Adipose tissue (tissue), 3 donors: ENCODE data around the gene OR6C75. TPM values are rescaled to one million over a fixed set of nuclear protein-coding genes. Genes with fewer than 3 reads are reported as not detected.
"Not testable (repeated sequence)": the region's sequence is repeated elsewhere in the genome, so short reads cannot be mapped to it uniquely, and the experiment has no call there.

Experiments used
- H3K27ac ChIP-seq: one replicate; pipeline ENCODE4 v1.5.1; 2013; ENCODE audit warnings: low read depth, low read length
- WGBS, 3 donors: extraction: QIAGEN DNeasy Blood & Tissue Kit; methylation state at CpG; one replicate each; pipeline ENCODE4 v1.1.7; 2013; 5-methylcytosine and 5-hydroxymethylcytosine counted together
- polyA plus RNA-seq, 3 donors: library from polyadenylated mRNA; stranded (reverse); fragments of 200-250 nt; gene quantifications; one replicate each; pipeline ENCODE4 v1.2.3, GENCODE V29; 2013
- donor health status: healthy with polysubstance abuse.
- donor health status: Bipolar disorder and iron deficiency.
- donor health status: healthy.

OR6C75 gene
- polyA plus RNA-seq, result under 1 TPM in 1 of 3 donors, not detected in 2; 0.11 TPM

DNA sequence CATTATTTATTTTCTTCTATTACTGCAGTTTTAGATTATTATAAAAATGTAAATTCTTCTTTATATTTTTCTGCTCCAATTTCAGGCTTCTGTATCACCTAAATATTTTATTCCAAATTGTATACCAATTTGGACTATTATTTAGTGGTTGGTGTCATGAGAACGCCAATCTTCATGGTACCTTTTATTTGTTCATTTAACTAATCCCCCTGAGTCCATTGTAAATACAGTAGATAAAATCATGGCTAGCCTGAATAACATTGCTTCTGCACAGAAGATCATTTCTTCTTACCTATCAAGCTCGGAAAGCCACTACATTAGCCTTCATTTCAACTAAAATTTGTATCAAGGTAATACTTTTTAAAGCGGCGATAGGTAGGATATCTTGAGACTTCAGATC, at the start of gene OR6C75:
TSS of gene OR6C75 (plus strand) at position 301 of the 400 bp plus-strand sequence. CDS start 2,136 bp downstream, outside the sequence.
- WGBS, 3 donors, result 87 to 92% (median 91%) methylated on average over 4 of the region's 4 CpGs

DNA sequence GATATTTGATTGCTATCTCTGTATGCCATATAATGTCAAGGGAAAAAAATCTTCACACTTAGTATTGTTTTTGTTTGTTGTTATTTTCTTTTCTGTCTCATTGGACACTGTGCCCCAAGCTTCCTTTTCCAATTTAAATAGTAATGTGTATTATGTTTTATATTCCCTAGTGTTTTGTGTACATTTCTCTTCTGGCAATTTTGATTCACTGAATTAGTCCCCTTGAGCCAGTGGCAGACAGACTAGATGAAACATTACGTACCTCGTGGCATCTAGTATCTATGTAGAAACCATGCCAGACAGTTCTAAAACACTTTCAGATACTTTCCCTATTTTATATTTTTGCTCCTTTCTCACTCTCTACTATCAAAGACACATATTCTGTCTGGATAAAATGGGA, 48.7 kb upstream of the OR6C75 start, which contains the start of gene OR6C1:
TSS of gene OR6C1 (plus strand) at position 301 of the 400 bp plus-strand sequence. CDS start 6,257 bp downstream, outside the sequence.
- 76 to 80% (median 77%) methylated on average over 2 of the region's 2 CpGs for WGBS, 3 donors
- no peak within 1 kb of the TSS for H3K27ac ChIP-seq

More for the DNA sequence above, at the start of gene OR6C75:
- H3K27ac ChIP-seq, result no peak within 1 kb of the TSS

GRCh38 chr12:55320201-55320600, 42.6 kb upstream of the OR6C75 start:
- 32 to 84% (median 79%) methylated on average over 4 of the region's 4 CpGs for WGBS, 3 donors
- H3K27ac ChIP-seq, result no peak overlapping the region

DNA sequence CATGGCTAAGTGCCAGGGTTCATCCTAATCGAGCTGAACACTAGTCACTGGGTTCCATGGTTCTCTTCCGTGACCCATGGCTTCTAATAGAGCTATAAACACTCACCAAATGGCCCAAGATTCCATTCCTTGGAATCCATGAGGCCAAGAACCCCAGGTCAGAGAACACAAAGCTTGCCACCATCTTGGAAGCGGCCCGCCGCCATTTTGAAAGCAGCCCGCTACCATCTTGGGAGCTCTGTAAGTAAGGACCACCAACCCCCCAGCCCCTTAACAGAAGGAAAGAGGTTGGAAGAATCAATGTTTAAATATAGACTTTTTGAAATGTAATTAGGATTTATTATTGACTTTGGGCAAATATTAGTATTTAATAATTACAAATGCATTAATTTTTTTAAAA, 37.0 kb upstream of the OR6C75 start:
- H3K27ac ChIP-seq, result not testable (repeated sequence)
- WGBS, 3 donors, result 91 to 94% (median 94%) methylated on average over 6 of the region's 6 CpGs

DNA sequence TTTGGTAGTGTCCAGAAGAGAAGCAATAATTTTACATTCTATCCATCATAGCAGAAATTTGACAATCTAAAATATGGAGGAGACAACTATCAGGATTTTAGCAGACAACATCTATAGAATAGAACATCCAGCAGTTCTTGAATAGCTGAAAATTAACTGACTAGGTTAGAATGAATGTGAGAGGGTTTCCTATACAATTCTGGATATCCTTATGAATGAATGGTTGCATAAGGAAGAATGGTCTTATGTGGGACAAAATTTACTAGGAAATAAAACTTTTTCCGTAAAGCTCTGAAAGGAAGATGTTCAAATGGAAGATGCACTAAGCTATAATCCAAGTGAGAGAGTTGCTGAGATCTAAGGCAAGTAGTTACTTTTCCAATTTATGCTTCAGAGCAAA, 32.3 kb upstream of the OR6C75 start, which contains the start of gene OR6C3:
TSS of gene OR6C3 (plus strand) at position 301 of the 400 bp plus-strand sequence. CDS start 955 bp downstream, outside the sequence.
- WGBS, 3 donors, result 82 to 98% (median 95%) methylated on average over 1 of the region's 1 CpG
- H3K27ac ChIP-seq, result no peak within 1 kb of the TSS

DNA sequence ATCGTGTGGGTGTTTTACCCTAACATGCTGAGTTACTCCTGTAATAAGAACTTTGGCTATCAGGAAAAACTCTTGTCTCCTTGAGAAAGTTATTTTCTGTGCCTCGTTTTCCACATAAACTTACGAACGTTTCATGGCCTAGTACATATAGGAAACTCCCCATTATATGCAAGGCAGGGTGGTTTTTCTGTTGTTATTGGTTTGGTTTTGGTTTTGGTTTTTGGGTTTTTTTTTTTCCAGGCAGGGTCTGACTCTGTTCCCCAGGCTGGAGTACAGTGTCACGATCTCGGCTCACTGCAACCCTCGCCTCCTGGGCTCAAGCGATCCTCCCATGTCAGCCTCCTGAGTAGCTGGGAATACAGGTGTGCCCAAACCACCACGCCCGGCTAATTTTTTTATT, 26.8 kb upstream of the OR6C75 start:
- H3K27ac ChIP-seq, result no peak overlapping the region
- WGBS, 3 donors, result 87 to 89% (median 87%) methylated on average over 10 of the region's 10 CpGs

DNA sequence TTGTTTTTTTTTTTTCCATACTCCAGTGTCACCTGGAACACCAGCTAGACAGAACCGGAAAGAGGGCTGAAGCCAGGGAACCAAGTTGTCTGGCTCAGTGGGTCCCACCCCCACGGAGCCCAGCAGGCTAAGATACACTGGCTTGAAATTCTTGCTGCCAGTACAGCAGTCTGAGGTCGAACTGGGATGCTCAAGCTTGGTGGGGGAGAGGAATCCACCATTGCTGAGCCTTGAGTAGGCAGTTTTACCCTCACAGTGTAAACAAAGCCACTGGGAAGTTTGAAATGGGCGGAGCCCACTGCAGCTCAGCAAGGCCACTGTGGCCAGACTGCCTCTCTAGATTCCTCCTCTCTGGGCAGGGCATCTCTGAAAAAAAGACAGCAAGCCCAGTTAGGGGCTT, 7.4 kb upstream of the OR6C75 start:
- H3K27ac ChIP-seq, result not testable (repeated sequence)
- WGBS, 3 donors, result 60 to 72% (median 66%) methylated on average over 4 of the region's 4 CpGs

DNA sequence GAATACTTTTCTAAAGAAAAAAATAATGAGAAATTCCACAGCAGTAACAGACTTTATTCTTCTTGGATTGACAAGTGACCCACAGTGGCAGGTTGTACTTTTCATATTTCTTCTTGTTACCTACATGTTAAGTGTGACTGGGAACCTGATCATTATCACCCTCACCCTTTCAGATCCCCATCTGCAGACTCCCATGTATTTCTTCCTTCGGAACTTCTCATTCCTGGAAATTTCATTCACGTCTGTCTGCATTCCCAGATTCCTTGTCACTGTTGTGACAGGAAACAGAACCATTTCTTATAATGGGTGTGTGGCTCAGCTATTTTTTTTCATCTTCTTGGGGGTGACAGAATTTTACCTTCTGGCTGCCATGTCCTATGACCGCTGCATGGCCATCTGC, 2.3 kb downstream of the OR6C75 start:
- no peak overlapping the region for H3K27ac ChIP-seq
- 69 to 74% (median 72%) methylated on average over 3 of the region's 3 CpGs for WGBS, 3 donors

GRCh38 chr12:55372521-55372920, 9.7 kb downstream of the OR6C75 start:
- 72 to 82% (median 82%) methylated on average over 4 of the region's 4 CpGs for WGBS, 3 donors
- H3K27ac ChIP-seq, result no peak overlapping the region

GRCh38 chr12:55385891-55386290, 23.1 kb downstream of the OR6C75 start:
- no peak overlapping the region for H3K27ac ChIP-seq

DNA sequence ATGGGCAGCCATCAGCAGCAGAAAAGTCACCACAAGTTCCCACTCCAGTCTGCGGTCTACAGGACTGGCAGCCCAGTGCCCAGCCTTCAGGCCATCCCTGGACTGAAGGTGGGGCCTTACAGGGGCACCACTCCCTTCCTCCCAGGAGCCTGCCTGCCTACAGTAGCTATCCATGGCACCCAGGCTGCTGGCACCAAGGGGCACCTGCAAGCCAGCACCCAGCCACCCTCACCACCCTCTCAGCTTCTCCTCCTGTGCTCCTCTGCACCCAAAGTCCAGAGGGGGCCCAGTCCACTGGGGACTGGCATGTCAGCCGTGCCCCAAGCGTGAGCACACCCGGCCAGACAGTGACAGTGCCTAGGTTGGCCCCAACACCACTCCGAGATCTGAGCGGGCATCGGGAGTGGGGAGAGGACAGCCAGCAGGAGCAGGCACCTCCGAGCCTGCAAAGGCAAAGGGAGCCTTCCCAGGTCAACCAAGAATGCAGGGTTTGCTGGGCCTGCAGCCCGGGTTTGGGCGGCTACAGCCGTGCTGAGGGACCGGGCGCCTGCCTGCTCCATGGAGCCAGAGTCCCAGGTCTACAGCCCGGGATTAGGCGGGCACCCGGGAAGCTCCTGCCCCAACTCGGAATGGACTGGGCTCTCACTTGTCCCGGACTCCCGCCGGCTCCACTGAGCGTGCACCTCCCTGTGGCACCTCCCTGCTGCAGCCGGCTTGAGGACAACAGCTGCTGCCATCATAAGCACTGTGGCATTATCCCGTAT, 29.4 kb downstream of the OR6C75 start:
- no peak overlapping the region for H3K27ac ChIP-seq
- WGBS, 3 donors, result 90 to 96% (median 91%) methylated on average over 23 of the region's 23 CpGs

DNA sequence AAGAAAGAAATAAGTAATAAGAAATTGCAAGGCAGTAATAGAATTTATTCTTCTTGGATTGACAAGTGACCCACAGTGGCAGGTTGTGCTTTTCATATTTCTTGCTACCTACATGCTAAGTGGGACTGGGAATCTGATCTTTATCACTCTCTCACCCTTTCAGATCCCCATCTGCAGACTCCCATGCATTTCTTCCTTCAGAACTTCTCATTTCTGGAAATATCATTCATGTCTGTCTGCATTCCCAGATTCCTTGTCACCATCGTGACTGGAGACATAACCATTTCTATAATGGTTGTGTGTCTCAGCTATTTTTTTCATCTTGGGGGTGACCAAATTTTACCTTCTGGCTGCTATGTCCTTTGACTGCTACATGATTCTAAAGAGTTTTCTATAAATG, 33.6 kb downstream of the OR6C75 start:
- no peak overlapping the region for H3K27ac ChIP-seq
- WGBS, 3 donors, result 68 to 92% (median 82%) methylated on average over 1 of the region's 1 CpG

DNA sequence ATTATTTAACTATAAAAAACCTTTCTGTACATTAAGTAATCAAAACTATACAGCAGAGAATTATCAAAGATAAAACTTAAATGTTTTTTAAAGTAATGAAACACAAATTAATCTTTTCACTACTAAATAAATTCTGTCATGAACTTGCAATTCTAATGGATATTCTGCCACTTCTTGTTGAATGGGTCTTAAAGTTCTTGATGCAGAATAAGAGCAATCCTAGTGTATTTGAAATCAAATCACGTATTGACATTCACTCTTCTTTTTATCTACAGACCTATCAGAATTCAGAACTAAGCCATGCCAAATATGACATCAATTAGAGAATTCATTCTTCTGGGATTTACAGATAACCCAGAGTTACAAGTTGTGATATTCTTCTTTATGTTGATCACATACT, 37.5 kb downstream of the OR6C75 start, which contains the start of gene OR6C65:
TSS of gene OR6C65 (plus strand) at position 301 of the 400 bp plus-strand sequence. CDS start at position 301, 0 bp downstream.
- H3K27ac ChIP-seq, result no peak within 1 kb of the TSS
- 83 to 96% (median 93%) methylated on average over 1 of the region's 1 CpG for WGBS, 3 donors

GRCh38 chr12:55407866-55408265, 45.1 kb downstream of the OR6C75 start:
- 67 to 87% (median 68%) methylated on average over 1 of the region's 1 CpG for WGBS, 3 donors
- H3K27ac ChIP-seq, result no peak overlapping the region

DNA sequence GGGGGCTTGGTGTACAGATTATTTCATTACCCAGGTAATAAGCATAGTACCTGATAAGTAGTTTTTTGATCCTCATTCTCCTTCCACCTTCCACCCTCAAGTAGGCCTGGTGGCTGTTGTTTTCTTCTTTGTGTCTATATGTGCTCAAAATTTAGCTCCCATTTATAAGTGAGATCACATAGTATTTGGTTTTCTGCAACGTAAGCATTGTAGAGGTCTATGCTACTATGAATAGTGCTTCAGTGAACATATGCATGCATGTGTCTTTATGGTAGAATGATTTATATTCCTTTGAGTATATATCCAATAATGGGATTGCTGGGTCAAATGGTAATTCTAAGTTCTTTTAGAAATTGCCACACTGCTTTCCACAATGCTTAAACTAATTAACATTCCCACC, 46.4 kb downstream of the OR6C75 start:
- WGBS, 3 donors, result 89 to 97% (median 89%) methylated on average over 1 of the region's 1 CpG
- not testable (repeated sequence) for H3K27ac ChIP-seq

DNA sequence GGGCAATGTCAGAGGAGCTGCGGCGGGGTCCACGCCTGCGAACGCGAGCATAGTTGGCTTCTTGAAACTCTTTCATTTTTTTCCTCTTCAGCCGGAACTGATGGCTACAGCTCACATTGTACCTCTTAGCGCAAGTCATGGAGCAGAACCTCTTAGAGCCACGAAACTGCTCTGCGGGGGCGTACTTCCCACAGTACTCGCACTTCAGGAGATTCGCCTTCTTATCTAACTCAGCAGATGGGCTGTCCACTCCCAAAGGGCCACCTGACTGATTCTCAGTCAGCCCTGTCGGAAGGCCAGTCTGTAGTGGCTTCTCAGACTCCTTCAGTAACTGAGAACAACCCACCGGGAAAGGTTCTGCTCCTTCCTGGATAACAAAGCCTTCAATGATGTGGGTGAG, 49.4 kb downstream of the OR6C75 start:
- 92 to 94% (median 93%) methylated on average over 15 of the region's 15 CpGs for WGBS, 3 donors
- not testable (repeated sequence) for H3K27ac ChIP-seq

GRCh38 chr12:55413498-55414388, 51.0 kb downstream of the OR6C75 start:
- not testable (repeated sequence) for H3K27ac ChIP-seq
- 84 to 95% (median 94%) methylated on average over 4 to 5 of the region's 6 CpGs for WGBS, 3 donors

- 48 to 59% (median 51%) methylated on average over 10 to 11 of the region's 11 CpGs for WGBS, 3 donors
- not testable (repeated sequence) for H3K27ac ChIP-seq
Observed at GRCh38 chr12:55414396-55414823, 51.6 kb downstream of the OR6C75 start.

- not testable (repeated sequence) for H3K27ac ChIP-seq
- WGBS, 3 donors, result 1 to 42% (median 8%) methylated on average over 5 to 10 of the region's 34 CpGs
Observed at GRCh38 chr12:55414889-55415288, 52.1 kb downstream of the OR6C75 start.
